Stimulated activated CD4-positive, alpha-beta T cell treated with anti-CD3 and anti-CD28 coated beads, Interleukin-15, amount 100 ng/mL, for 48 hours (primary cell): ENCODE measurements around the gene TEX19.

Experiments used
- DNase-seq, 2 donors: peaks; one replicate each; pipeline ENCODE4 v3.0.0-alpha.2; 2020; ENCODE audit warnings: low read depth in 2 of 2

Gene TEX19

DNA sequence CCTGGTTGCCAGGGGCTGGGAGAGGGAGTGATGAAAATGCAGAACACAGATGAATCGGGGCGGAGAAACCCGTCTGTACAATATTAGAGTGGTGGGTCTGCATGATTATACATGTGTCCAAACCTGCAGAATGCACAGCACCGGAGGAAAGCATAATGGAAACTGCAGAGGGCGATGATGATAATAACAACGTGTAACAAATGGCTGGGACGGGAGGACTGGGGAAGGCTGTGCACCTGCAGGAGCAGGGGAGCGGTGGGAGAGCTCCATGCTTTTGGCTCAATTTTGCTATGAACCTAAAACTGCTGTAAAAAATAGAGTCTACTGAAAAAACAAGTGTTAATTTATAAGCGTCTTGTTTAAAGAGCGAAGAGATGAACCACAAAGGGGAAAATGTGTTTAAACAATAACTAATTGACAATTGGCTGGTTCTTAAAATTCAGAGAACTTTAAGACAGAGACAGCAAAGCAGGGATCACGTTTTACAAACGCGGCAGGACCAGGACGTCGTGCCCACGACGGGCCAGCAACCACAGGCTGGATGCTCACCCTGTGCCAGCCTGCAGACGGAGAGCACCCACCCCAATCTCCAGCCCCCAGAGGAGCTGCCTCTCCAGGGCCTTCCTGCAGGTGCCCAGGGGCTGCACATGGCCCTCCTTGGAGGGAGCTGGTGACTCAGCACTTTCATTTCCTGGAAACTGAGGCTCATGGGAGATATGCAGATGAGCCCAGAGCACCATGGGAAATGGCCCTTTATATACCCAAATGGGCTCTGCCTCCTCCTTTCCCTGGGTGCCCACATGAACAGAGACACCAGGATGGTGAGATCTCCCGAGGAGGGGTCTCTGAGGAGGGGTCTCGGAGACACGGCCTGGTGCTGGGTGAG lies at the start of gene TEX19:
Gene TEX19 (plus strand): TSS at position 783 of the 886 bp plus-strand sequence. CDS start 2,904 bp downstream, outside the sequence.
- no peak for DNase-seq

DNA sequence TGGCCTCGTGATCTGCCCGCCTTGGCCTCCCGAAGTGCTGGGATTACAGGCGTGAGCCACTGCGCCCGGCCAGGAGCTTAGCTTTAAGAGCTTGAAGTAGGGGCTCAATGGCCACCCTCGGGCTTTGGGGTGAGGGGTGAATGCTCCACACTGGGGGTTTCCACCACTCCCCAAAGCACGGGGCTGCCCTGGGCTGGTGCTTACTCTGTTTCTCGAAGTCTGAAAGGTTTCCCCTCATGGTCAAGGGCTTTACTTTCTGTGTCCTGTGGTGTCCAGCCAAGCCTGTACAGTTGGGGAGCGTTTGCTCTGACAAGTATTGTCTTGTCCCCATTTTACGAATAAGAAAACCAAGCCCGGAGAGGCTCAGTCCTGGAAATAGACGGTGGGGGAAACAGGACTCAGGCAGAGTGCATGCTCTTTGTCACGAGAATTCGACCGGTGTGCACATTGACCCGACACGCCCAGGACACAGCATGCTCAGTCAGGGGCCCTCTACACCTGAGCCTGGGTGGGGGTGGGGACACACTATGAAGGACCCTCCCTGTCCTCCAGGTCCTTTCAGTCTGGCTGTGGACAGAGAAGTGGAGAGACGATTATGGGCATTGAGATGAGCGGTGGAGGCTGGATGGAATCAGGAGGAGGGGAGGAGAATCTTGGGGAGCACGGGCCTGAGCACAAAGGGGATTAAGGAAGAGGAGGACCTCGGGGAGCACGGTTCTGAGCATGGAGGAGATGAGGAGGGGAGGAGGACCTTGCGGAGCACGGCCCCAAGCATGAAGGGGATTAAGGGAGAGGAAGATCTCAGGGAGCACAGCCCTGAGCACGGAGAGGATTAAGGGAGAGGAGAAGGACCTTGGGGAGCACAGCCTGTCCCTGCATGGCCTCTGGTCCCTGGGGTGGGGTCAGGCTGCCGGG lies 49.1 kb upstream of the TEX19 start:
- no peak for DNase-seq

GRCh38 chr17:82310877-82311276 lies 48.2 kb upstream of the TEX19 start:
- no peak for DNase-seq

DNA sequence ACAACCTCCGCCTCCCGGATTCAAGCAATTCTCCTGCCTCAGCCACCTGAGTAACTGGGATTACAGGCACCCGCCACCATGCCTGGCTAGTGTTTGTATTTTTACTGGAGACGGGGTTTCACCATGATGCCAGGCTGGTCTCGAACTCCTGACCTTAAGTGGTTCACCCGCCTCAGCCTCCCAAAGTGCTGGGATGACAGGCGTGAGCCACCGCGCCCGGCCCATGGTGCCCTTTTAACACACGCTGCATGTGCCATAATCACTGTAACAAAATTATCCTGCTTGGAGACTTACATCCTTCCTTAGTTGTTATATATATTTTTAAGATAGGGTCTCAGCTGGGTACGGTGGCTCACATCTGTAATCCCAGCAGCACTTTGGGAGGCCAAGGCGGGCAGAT lies 47.1 kb upstream of the TEX19 start:
- DNase-seq, result no peak

- DNase-seq, result no peak
These were observed 45.6 kb upstream of the TEX19 start for GRCh38 chr17:82313195-82314011.

- DNase-seq, result no peak
These were observed 44.9 kb upstream of the TEX19 start for GRCh38 chr17:82314012-82314726.

DNA sequence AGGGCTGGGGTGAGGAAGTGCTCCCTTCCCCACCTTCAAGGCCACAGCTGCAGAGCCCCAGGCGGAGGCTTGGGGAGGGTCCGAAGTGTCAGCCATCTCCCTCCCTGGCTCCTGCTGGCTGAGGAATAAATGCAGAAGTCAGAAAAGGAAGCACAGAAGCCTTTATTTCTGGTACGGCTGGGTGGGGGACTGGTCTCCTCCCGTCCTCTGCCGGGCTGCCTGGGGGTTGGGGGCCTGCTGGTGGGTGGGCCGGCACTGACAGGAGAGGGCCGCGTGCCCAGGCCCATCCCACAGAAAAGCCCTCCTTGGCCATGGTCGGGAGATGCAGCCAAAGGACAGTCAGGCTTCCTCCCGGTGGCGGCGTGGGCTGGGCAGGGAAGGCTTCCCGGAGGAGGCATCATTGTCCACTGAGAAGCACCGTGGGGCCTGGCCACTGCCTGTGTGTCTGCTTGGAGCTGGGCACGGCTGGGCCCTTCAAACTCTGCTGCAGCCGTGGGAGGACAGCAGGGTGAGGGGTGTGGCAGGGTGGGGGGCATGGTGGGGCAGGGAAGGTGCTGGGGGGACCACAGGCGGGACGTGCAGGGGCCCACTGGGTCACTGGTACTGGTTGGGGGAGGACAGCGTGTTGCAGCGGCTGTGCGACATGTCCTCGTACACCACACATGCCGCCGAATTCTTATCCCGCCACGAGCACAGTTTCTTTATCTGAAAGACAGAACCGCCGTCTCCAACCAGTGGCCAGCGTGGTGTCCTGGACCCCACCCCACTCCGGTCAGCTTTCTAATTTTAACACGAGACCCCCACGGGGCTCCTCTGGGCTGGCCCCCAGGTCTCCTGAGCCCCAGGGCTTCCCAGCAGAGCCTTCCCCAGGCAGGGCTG lies 44.1 kb upstream of the TEX19 start:
- no peak for DNase-seq

DNA sequence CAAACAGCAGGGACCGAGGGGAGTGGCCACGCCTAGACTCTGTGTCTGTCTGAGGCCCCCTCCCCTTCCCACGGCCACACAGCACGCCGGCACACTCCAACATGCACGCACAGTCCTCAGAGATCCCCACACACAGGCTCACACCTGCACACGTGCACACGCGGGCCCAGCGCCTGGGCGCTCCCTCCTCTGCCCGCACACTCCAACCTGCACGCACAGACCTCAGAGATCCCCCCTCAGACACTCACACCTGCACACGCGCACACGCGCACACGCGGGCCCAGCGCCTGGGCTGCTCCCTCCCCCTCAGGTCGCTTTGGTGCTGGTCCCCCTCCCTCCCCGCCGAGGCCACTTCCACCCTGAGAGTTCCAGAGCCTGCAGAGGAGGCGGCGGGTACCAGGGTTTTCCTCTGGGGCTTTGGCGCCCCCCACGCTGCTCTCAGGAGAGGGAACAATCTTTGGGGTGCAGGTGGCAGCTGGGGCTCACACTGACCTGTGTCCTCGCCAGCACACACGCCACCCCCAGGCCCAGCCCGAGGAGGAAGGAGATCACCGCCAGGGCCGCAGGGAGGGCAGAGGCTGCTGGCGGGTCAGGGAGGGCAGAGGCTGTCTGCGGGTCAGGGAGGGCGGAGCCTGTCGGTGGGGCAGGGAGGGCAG lies 43.2 kb upstream of the TEX19 start:
- DNase-seq, result no peak

GRCh38 chr17:82316651-82317393 lies 42.2 kb upstream of the TEX19 start:
- no peak for DNase-seq

DNA sequence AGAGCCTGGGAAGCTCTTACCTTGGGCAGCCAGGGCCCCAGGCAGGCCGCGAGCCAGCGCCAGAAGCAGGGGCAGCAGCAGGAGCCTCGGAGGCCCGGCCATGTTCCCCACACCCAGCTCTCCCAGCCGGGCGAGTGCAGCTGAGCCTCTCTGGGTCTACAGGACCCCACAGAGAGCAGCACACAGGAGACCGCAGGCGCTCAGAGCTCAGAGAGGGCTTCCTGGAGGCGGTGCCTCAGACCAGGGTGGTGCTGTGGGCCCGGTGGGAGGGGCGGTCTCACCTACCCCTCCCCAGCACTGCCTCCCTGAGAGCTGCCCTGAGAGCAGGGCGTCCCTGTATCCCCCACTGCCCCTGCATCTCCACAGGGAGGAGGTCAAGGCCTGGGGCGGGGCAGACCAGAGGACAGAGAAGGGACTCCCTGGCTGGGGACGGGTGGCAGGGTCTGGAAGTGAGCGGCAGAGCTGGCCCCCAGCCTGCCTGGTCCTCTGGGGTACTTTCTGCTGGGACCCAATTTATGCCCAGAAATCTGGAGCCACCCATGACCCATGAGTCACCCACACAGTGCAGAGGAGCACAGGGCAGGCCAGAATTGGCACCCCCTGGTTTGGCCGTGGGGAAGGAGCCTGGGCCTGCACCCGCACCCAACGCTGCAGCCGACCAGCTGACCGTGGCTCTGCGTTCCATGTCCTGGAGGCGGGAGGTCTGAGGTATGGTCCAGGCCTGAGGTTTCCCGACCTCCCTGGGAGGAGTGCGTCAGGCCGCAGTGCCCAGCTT lies 41.5 kb upstream of the TEX19 start, which contains the start of gene CD7:
Gene CD7 (minus strand): TSS at position 215 of the 775 bp plus-strand sequence. CDS start 113 bp downstream, at position 102.
- peak in 1 of 2 donors; percentile 47 for DNase-seq

DNA sequence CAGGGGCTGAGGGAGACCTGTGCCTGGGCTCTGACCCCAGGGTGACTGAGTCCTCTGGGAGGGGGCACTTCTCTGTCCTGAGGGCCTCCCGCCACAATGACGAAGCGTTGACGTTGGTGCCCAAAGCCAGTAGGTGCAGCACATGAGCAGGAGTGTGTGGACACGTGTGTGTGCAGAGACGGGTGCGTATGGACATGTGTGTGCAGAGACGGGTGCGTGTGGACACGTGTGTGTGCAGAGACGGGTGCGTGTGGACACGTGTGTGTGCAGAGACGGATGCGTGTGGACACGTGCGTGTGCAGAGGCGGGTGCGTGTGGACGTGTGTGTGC lies 40.9 kb upstream of the TEX19 start:
- no peak for DNase-seq

DNA sequence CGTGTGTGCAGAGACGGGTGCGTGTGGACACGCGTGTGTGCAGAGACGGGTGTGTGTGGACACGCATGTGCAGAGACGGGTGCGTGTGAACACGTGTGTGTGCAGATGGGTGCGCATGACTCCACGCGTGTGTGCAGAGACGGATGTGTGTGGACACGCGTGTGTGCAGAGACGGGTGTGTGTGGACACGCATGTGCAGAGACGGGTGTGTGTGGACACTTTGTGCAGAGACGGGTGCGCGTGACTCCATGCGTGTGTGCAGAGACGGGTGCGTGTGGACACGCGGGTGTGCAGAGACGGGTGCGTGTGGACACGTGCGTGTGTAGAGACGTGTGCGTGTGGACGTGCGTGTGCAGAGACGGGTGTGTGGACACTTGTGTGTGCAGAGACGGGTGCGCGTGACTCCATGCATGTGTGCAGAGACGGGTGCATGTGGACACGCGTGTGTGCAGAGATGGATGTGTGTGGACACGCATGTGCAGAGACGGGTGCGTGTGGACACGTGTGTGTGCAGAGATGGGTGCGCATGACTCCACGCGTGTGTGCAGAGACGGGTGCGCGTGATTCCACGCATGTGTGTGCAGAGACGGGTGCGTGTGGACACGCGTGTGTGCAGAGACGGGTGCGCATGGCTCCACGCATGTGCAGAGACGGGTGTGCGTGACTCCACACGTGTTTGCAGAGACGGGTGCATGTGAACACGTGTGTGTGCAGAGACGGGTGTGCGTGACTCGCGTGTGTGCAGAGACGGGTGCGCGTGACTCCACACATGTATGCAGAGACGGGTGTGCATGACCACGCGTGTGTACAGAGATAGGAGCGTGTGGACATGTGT lies 40.1 kb upstream of the TEX19 start:
- DNase-seq, result no peak

- DNase-seq, result no peak
These were observed 39.4 kb upstream of the TEX19 start for GRCh38 chr17:82319619-82320062.

- no peak for DNase-seq
These were observed 38.8 kb upstream of the TEX19 start for GRCh38 chr17:82320140-82320840.

- peak; percentile 70 to 71 for DNase-seq
These were observed 37.8 kb upstream of the TEX19 start for GRCh38 chr17:82320956-82321927.
